Thyroid gland (tissue), 4 donors: ENCODE data around the gene RHO.

Source experiments
- CTCF ChIP-seq, 6 experiments: fragments of 200-600 bp in 3 of 6; fragments of 450-650 bp in 3 of 6; sonication (generic) in 3 of 6; IDR thresholded peaks; one replicate each; pipeline ENCODE4 v1.5.1; 2016 to 2019; ENCODE audit warnings: antibody characterized with exemption in 6 of 6, mild to moderate bottlenecking in 2 of 6, inconsistent platforms in 1 of 6, moderate library complexity in 1 of 6
- POLR2A ChIP-seq, 2 donors: fragments of 450-650 bp; IDR thresholded peaks; one replicate each; pipeline ENCODE4 v1.6.1; 2017; ENCODE audit warnings: antibody characterized with exemption in 2 of 2, mild to moderate bottlenecking in 2 of 2, moderate library complexity in 1 of 2

- TF ChIP-seq CTCF (IDR thresholded peaks at IDR 0.05) (no peak), POLR2A (IDR thresholded peaks at IDR 0.05) (no peak)
Observed at GRCh38 chr3:129555153-129555550, 26.7 kb downstream of the RHO start.
